Measurements from ENCODE around the gene RIMBP2. TPM values are rescaled to one million over a fixed set of nuclear protein-coding genes. Genes with fewer than 3 reads are reported as not detected.

RIMBP2 gene
- total and polyA plus RNA-seq, 2 experiments from 2014 or later = 0.31 to 0.37 TPM

GRCh38 chr12:130549361-130549760 lies 166.7 kb downstream of the RIMBP2 start (continued):
- TF ChIP-seq ETS1 (IDR thresholded peaks at IDR 0.05) (no peak), NANOG (IDR thresholded peaks at IDR 0.05; ENCODE audit: borderline replicate concordance) (no peak), EZH2phosphoT487 (IDR thresholded peaks at IDR 0.05; ENCODE audit: unreplicated experiment) (no peak), ZNF331 (CRISPR knock-in tag; IDR thresholded peaks at IDR 0.05; ENCODE audit: low read depth) (no peak), ZNF114 (CRISPR knock-in tag; IDR thresholded peaks at IDR 0.05) (no peak), EZH2 (IDR thresholded peaks at IDR 0.05; ENCODE audit: low read depth, unreplicated experiment) (no peak), STAT1 (IDR thresholded peaks at IDR 0.05; ENCODE audit: unreplicated experiment) (no peak), JUNB (IDR thresholded peaks at IDR 0.05; ENCODE audit: unreplicated experiment) (no peak), POLR2AphosphoS5 (IDR thresholded peaks at IDR 0.05; ENCODE audit: low read depth) (no peak), CREB1 (CRISPR knock-in tag; IDR thresholded peaks at IDR 0.05; ENCODE audit: low read depth) (no peak)

DNA sequence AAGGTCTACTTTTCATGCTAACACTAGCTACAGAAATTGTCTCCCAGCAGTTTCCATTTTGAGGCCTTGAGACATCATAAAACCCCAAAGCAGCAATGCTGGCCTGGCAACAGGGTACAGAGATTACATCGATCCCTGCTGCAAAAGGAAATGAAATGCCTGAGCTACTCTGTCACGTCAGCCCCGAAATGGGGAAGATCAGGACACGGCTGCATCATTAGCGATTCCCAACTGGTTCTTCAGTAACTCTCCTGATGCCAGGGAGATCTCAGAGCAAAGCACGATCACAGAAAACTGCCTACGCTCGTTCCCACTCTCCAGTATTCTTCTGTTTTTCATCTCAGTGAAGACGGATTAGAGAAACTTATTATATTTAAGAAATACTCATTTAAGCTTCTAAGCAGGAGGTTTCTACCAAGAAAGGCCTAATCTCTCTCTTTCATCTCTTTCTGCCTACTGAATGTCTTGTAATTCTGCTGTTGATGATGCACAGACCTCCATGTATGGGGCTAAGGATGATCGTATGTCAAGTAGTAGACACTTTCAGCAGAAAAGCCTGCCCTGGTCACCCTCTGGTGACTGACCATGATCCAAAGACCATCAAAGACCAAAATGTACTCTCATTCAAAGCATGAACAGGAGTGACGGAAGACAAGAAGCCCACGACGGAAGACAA lies 168.5 kb downstream of the RIMBP2 start:
- H3K4me1 ChIP-seq (ENCODE audit: insufficient read depth) = no peaks in the 10 kb centered on the region
- Mint-ChIP-seq H3K36me3 (ENCODE audit: low read depth) (peaks cover 10% of the 10 kb centered on the region; the same call in 1 of the 3 replicates), H3K4me3 (no peak overlapping the region), H3K27ac (no peak overlapping the region), H3K4me1 (no peaks in the 10 kb centered on the region), H3K27me3 (ENCODE audit: insufficient read depth, low read depth, poor library complexity) (peaks cover 2% of the 10 kb centered on the region), H3K9me3 (peaks cover 97% of the 10 kb centered on the region)
- H3K9me2 ChIP-seq (ENCODE audit: insufficient read depth) = no peaks in the 10 kb centered on the region
- no peak overlapping the region for H3K27ac ChIP-seq (ENCODE audit: low read depth)
- H3K79me2 ChIP-seq (replicated peaks; ENCODE audit: insufficient read depth) = no peaks in the 10 kb centered on the region
- H2AFZ ChIP-seq = no peak overlapping the region
- no peaks in the 10 kb centered on the region for H4K20me1 ChIP-seq (replicated peaks; ENCODE audit: insufficient read depth)
- H3K4me2 ChIP-seq = no peak overlapping the region
- DNase-seq (ENCODE audit: low spot score) = no peak
- peaks cover 3% of the 10 kb centered on the region; the same call in 1 of the 2 replicates for H3K36me3 ChIP-seq (ENCODE audit: insufficient read depth)
- no peak for ATAC-seq
- no peaks in the 10 kb centered on the region for H3K27me3 ChIP-seq (ENCODE audit: insufficient read depth)
- H3K4me3 ChIP-seq = no peak overlapping the region
- no peaks in the 10 kb centered on the region for H3F3A ChIP-seq (replicated peaks; ENCODE audit: low read depth)
- TF ChIP-seq NANOG (IDR thresholded peaks at IDR 0.05; ENCODE audit: borderline replicate concordance) = no peak
- TF ChIP-seq CTCF (conservative IDR thresholded peaks at IDR 0.05; ENCODE audit: low read depth in 2 of 2) = no peak
- TF ChIP-seq ZNF331 (CRISPR knock-in tag; IDR thresholded peaks at IDR 0.05; ENCODE audit: low read depth) = no peak
- no peak for TF ChIP-seq ZNF114 (CRISPR knock-in tag; IDR thresholded peaks at IDR 0.05)
- TF ChIP-seq JUNB (IDR thresholded peaks at IDR 0.05; ENCODE audit: unreplicated experiment) = no peak
- no peak for TF ChIP-seq EZH2 (IDR thresholded peaks at IDR 0.05; ENCODE audit: low read depth, unreplicated experiment)
- no peak for TF ChIP-seq ETS1 (IDR thresholded peaks at IDR 0.05)
- TF ChIP-seq STAT1 (IDR thresholded peaks at IDR 0.05; ENCODE audit: unreplicated experiment) = no peak
- no peak for TF ChIP-seq ZNF462 (CRISPR knock-in tag; IDR thresholded peaks at IDR 0.05)
- TF ChIP-seq POLR2AphosphoS5 (IDR thresholded peaks at IDR 0.05; ENCODE audit: low read depth) = no peak
